CD8-positive, alpha-beta memory T cell (primary cell): Measurements from ENCODE around the gene UNKL. TPM values are rescaled to one million over a fixed set of nuclear protein-coding genes. Genes with fewer than 3 reads are reported as not detected.

Experiments used
- CTCF ChIA-PET: fragments of 350-600 bp; sonication (Branson Sonifier 250); formaldehyde crosslinking; loops from one replicate; lab custom pipeline; 2021; ENCODE audit warnings: antibody characterized with exemption; lab: Charles Lee
- POLR2A ChIA-PET: fragments of 350-600 bp; sonication (Branson Sonifier 250); formaldehyde crosslinking; loops from one replicate; lab custom pipeline; 2021; ENCODE audit warnings: antibody characterized with exemption; lab: Charles Lee
- DNase-seq, 5 donors: peaks; one replicate each; pipeline versions ENCODE4 v3.0.0 to v3.0.0-alpha.2; 2020 to 2022; ENCODE audit warnings: mixed read lengths in 1 of 5
- H3K27ac ChIP-seq: one replicate; pipeline ENCODE4 v1.7.0; 2013; ENCODE audit warnings: low read depth, mild to moderate bottlenecking, low read length, moderate library complexity
- H3K27me3 ChIP-seq: 2 replicates; pipeline ENCODE4 v1.7.0; 2013; ENCODE audit warnings: low read length, mild to moderate bottlenecking; ENCODE audit not compliant: insufficient read depth, poor library complexity, severe bottlenecking
- H3K36me3 ChIP-seq: 2 replicates; pipeline ENCODE4 v1.7.0; 2013; ENCODE audit warnings: mild to moderate bottlenecking, low read length, moderate library complexity; ENCODE audit not compliant: insufficient read depth
- H3K4me1 ChIP-seq: 2 replicates; pipeline ENCODE4 v1.7.0; 2013; ENCODE audit warnings: mild to moderate bottlenecking, low read length, moderate library complexity; ENCODE audit not compliant: insufficient read depth
- H3K4me3 ChIP-seq: 2 replicates; pipeline ENCODE4 v1.7.0; 2013; ENCODE audit warnings: mild to moderate bottlenecking, low read length
- H3K9me3 ChIP-seq: 2 replicates; pipeline ENCODE4 v1.7.0; 2013; ENCODE audit warnings: mild to moderate bottlenecking, low read length
- H3K27ac Mint-ChIP-seq, 8 donors: one replicate each; pipeline ENCODE4 v1.8.0; 2020 to 2021; ENCODE audit warnings: mixed read lengths in 8 of 8, mild to moderate bottlenecking in 6 of 8, inconsistent platforms in 3 of 8, moderate library complexity in 3 of 8
- H3K27me3 Mint-ChIP-seq, 2 donors: one replicate each; pipeline ENCODE4 v1.8.0; 2020 to 2021; ENCODE audit warnings: mixed read lengths in 2 of 2, mild to moderate bottlenecking in 1 of 2, moderate library complexity in 1 of 2
- H3K36me3 Mint-ChIP-seq, 3 donors: one replicate each; pipeline ENCODE4 v1.8.0; 2020 to 2021; ENCODE audit warnings: mixed read lengths in 3 of 3, inconsistent platforms in 1 of 3, mild to moderate bottlenecking in 1 of 3
- H3K4me1 Mint-ChIP-seq, 3 donors: one replicate each; pipeline ENCODE4 v1.8.0; 2020 to 2021; ENCODE audit warnings: mixed read lengths in 3 of 3, inconsistent platforms in 1 of 3, mild to moderate bottlenecking in 1 of 3
- H3K4me3 Mint-ChIP-seq, 7 donors: one replicate each; pipeline ENCODE4 v1.8.0; 2020 to 2021; ENCODE audit warnings: mixed read lengths in 7 of 7, mild to moderate bottlenecking in 6 of 7, moderate library complexity in 4 of 7, inconsistent platforms in 2 of 7
- H3K9me3 Mint-ChIP-seq, 5 donors: one replicate each; pipeline ENCODE4 v1.8.0; 2020 to 2022; ENCODE audit warnings: mixed read lengths in 5 of 5, mild to moderate bottlenecking in 3 of 5, moderate library complexity in 2 of 5, inconsistent platforms in 1 of 5
- polyA plus RNA-seq: library from polyadenylated mRNA; unstranded; fragments of 300-500 nt; fragmentation: Illumina TruSeq; gene quantifications from one replicate; pipeline ENCODE4 v1.2.3, GENCODE V29; 2021
- total RNA-seq, 2 experiments: library from RNA; stranded (reverse); gene quantifications; one replicate each; pipeline ENCODE4 v1.2.3, GENCODE V29; 2021

Gene UNKL
- total and polyA plus RNA-seq, 3 experiments from 2014 or later, result 8.1 to 38.0 (median 32.9) TPM

GRCh38 chr16:1351215-1351581 lies 63.3 kb downstream of the UNKL start:
- Mint-ChIP-seq H3K27me3 (peaks cover 0 to 6% of the 10 kb centered on the region in 2 donors), H3K4me3 (peak overlapping the region; percentile 78 to 96 (median 81)), H3K36me3 (peaks cover 0 to 36% (median 0%) of the 10 kb centered on the region in 3 donors), H3K9me3 (no peaks in the 10 kb centered on the region), H3K4me1 (peaks cover 28 to 55% (median 31%) of the 10 kb centered on the region in 3 donors), H3K27ac (peak overlapping the region in 7 of 8 donors; percentile 35 to 89 (median 78))
- ChIA-PET POLR2A (interaction anchor here (0.9 to 1.1 kb wide), 2 partner anchors 9 to 18 kb away, joined by 3 to 5 read pairs; partner anchors contain the start of gene BAIAP3), CTCF (no interaction called here)
- Histone ChIP-seq H3K27me3 (no peaks in the 10 kb centered on the region), H3K4me3 (peak overlapping the region; percentile 78), H3K36me3 (no peaks in the 10 kb centered on the region), H3K4me1 (peaks cover 26% of the 10 kb centered on the region), H3K9me3 (no peaks in the 10 kb centered on the region), H3K27ac (peak overlapping the region; percentile 75)
- DNase-seq, result no peak

- CTCF ChIA-PET, result interaction anchor here (1.2 kb wide), 1 partner anchor 9 kb away, joined by 3 read pairs; no protein-coding TSS in a partner anchor
- no peaks in the 10 kb centered on the region for H3K9me3 ChIP-seq
- Mint-ChIP-seq H3K4me1 (peaks cover 28 to 50% (median 31%) of the 10 kb centered on the region in 3 donors), H3K9me3 (no peaks in the 10 kb centered on the region), H3K27me3 (peaks cover 0 to 6% of the 10 kb centered on the region in 2 donors), H3K4me3 (peak overlapping the region; percentile 78 to 96 (median 81)), H3K36me3 (peaks cover 0 to 36% (median 0%) of the 10 kb centered on the region in 3 donors), H3K27ac (peak overlapping the region in 4 of 8 donors; percentile 68 to 89 (median 81))
- H3K36me3 ChIP-seq, result no peaks in the 10 kb centered on the region
- H3K27ac ChIP-seq, result peak overlapping the region; percentile 75
- peaks cover 26% of the 10 kb centered on the region for H3K4me1 ChIP-seq
- H3K27me3 ChIP-seq, result no peaks in the 10 kb centered on the region
- H3K4me3 ChIP-seq, result peak overlapping the region; percentile 78
- no peak for DNase-seq
- POLR2A ChIA-PET, result interaction anchor here (0.9 to 1.1 kb wide), 2 partner anchors 8 to 18 kb away, joined by 3 to 5 read pairs; partner anchors contain the start of gene BAIAP3
These were observed 63.8 kb downstream of the UNKL start for GRCh38 chr16:1350691-1351090.

GRCh38 chr16:1349951-1350350 lies 64.6 kb downstream of the UNKL start:
- Mint-ChIP-seq H3K9me3 (no peaks in the 10 kb centered on the region), H3K4me3 (peak overlapping the region; percentile 8 to 96 (median 81)), H3K4me1 (peaks cover 25 to 44% (median 27%) of the 10 kb centered on the region in 3 donors), H3K27me3 (peaks cover 0 to 6% of the 10 kb centered on the region in 2 donors), H3K27ac (peak overlapping the region in 2 of 8 donors; percentile 11 to 89), H3K36me3 (peaks cover 0 to 36% (median 0%) of the 10 kb centered on the region in 3 donors)
- H3K4me3 ChIP-seq, result no peak overlapping the region
- DNase-seq, result no peak
- H3K36me3 ChIP-seq, result no peaks in the 10 kb centered on the region
- no peak overlapping the region for H3K27ac ChIP-seq
- H3K4me1 ChIP-seq, result peaks cover 26% of the 10 kb centered on the region
- H3K27me3 ChIP-seq, result no peaks in the 10 kb centered on the region
- CTCF ChIA-PET, result interaction anchor here (1.2 to 2.5 kb wide), 2 partner anchors 10 to 13 kb away, joined by 3 to 6 read pairs; no protein-coding TSS in a partner anchor
- no peaks in the 10 kb centered on the region for H3K9me3 ChIP-seq
- POLR2A ChIA-PET, result no interaction called here

GRCh38 chr16:1349351-1349750 lies 65.2 kb downstream of the UNKL start:
- Mint-ChIP-seq H3K27me3 (peaks cover 0 to 4% of the 10 kb centered on the region in 2 donors), H3K27ac (peak overlapping the region in 1 of 8 donors; percentile 17), H3K4me3 (peak overlapping the region in 2 of 7 donors; percentile 15 to 29), H3K36me3 (peaks cover 0 to 36% (median 0%) of the 10 kb centered on the region in 3 donors), H3K9me3 (no peaks in the 10 kb centered on the region), H3K4me1 (peaks cover 23 to 39% (median 26%) of the 10 kb centered on the region in 3 donors)
- Histone ChIP-seq H3K9me3 (no peaks in the 10 kb centered on the region), H3K36me3 (no peaks in the 10 kb centered on the region), H3K4me3 (no peak overlapping the region), H3K4me1 (peaks cover 26% of the 10 kb centered on the region), H3K27ac (no peak overlapping the region), H3K27me3 (no peaks in the 10 kb centered on the region)
- ChIA-PET POLR2A (no interaction called here), CTCF (interaction anchor here (1.2 to 2.5 kb wide), 3 partner anchors 10 to 14 kb away, joined by 3 to 6 read pairs (median 3); no protein-coding TSS in a partner anchor)
- no peak for DNase-seq

GRCh38 chr16:1348926-1349325 lies 65.6 kb downstream of the UNKL start:
- ChIA-PET CTCF (interaction anchor here (1.4 to 2.5 kb wide), 2 partner anchors 12 to 14 kb away, joined by 3 to 6 read pairs; no protein-coding TSS in a partner anchor), POLR2A (no interaction called here)
- Histone ChIP-seq H3K9me3 (no peaks in the 10 kb centered on the region), H3K4me1 (peaks cover 26% of the 10 kb centered on the region), H3K27ac (no peak overlapping the region), H3K36me3 (no peaks in the 10 kb centered on the region), H3K4me3 (no peak overlapping the region), H3K27me3 (no peaks in the 10 kb centered on the region)
- no peaks in the 10 kb centered on the region for H3K9me3 Mint-ChIP-seq
- no peak for DNase-seq
- peaks cover 0 to 36% (median 0%) of the 10 kb centered on the region in 3 donors for H3K36me3 Mint-ChIP-seq
- peak overlapping the region in 1 of 8 donors; percentile 17 for H3K27ac Mint-ChIP-seq
- H3K4me1 Mint-ChIP-seq, result peaks cover 23 to 39% (median 24%) of the 10 kb centered on the region in 3 donors
- H3K27me3 Mint-ChIP-seq, result peaks cover 0 to 4% of the 10 kb centered on the region in 2 donors
- peak overlapping the region in 3 of 7 donors; percentile 15 to 56 (median 29) for H3K4me3 Mint-ChIP-seq

GRCh38 chr16:1348441-1348840 lies 66.1 kb downstream of the UNKL start:
- Histone ChIP-seq H3K4me1 (peaks cover 25% of the 10 kb centered on the region), H3K27ac (no peak overlapping the region), H3K4me3 (no peak overlapping the region), H3K9me3 (no peaks in the 10 kb centered on the region), H3K36me3 (no peaks in the 10 kb centered on the region), H3K27me3 (no peaks in the 10 kb centered on the region)
- H3K4me1 Mint-ChIP-seq, result peaks cover 19 to 36% (median 20%) of the 10 kb centered on the region in 3 donors
- no peaks in the 10 kb centered on the region for H3K9me3 Mint-ChIP-seq
- POLR2A ChIA-PET, result no interaction called here
- H3K4me3 Mint-ChIP-seq, result peak overlapping the region in 1 of 7 donors; percentile 56
- peak overlapping the region in 2 of 8 donors; percentile 17 to 43 for H3K27ac Mint-ChIP-seq
- H3K36me3 Mint-ChIP-seq, result peaks cover 0 to 36% (median 0%) of the 10 kb centered on the region in 3 donors
- CTCF ChIA-PET, result interaction anchor here (0.6 to 2.5 kb wide), 3 partner anchors 12 to 1533 kb away, joined by 3 to 6 read pairs (median 3); no protein-coding TSS in a partner anchor
- peaks cover 0 to 4% of the 10 kb centered on the region in 2 donors for H3K27me3 Mint-ChIP-seq
- DNase-seq, result no peak

GRCh38 chr16:1347962-1348361 lies 66.5 kb downstream of the UNKL start:
- no peaks in the 10 kb centered on the region for H3K9me3 ChIP-seq
- Mint-ChIP-seq H3K27ac (no peak overlapping the region), H3K36me3 (peaks cover 0 to 36% (median 0%) of the 10 kb centered on the region in 3 donors), H3K27me3 (peaks cover 0 to 4% of the 10 kb centered on the region in 2 donors), H3K9me3 (no peaks in the 10 kb centered on the region), H3K4me1 (peaks cover 19 to 36% (median 19%) of the 10 kb centered on the region in 3 donors), H3K4me3 (no peak overlapping the region)
- no peak overlapping the region for H3K4me3 ChIP-seq
- H3K27ac ChIP-seq, result no peak overlapping the region
- DNase-seq, result no peak
- H3K4me1 ChIP-seq, result peaks cover 23% of the 10 kb centered on the region
- H3K27me3 ChIP-seq, result no peaks in the 10 kb centered on the region
- no peaks in the 10 kb centered on the region for H3K36me3 ChIP-seq
- POLR2A ChIA-PET, result no interaction called here
- CTCF ChIA-PET, result interaction anchor here (0.6 to 2.5 kb wide), 3 partner anchors 11 to 1534 kb away, joined by 3 to 6 read pairs (median 3); no protein-coding TSS in a partner anchor

- Histone ChIP-seq H3K4me3 (no peak overlapping the region), H3K4me1 (peaks cover 22% of the 10 kb centered on the region), H3K27me3 (no peaks in the 10 kb centered on the region), H3K36me3 (no peaks in the 10 kb centered on the region), H3K27ac (no peak overlapping the region), H3K9me3 (no peaks in the 10 kb centered on the region)
- H3K9me3 Mint-ChIP-seq, result no peaks in the 10 kb centered on the region
- no peak overlapping the region for H3K4me3 Mint-ChIP-seq
- DNase-seq, result no peak
- peaks cover 0 to 3% of the 10 kb centered on the region in 2 donors for H3K27me3 Mint-ChIP-seq
- CTCF ChIA-PET, result no interaction called here
- POLR2A ChIA-PET, result no interaction called here
- no peak overlapping the region for H3K27ac Mint-ChIP-seq
- peaks cover 0 to 34% (median 0%) of the 10 kb centered on the region in 3 donors for H3K36me3 Mint-ChIP-seq
- H3K4me1 Mint-ChIP-seq, result peaks cover 20 to 37% (median 21%) of the 10 kb centered on the region in 3 donors
These were observed 67.1 kb downstream of the UNKL start for GRCh38 chr16:1347286-1347855.
